Retinal pigment epithelial cell (primary cell): ENCODE data around the gene BIRC7.

Source experiments
- DNase-seq: peaks from one replicate; pipeline ENCODE4 v3.0.0-alpha.2; 2010; ENCODE audit warnings: low read depth
- H3K4me3 ChIP-seq: 2 replicates; pipeline ENCODE4 v1.5.1; 2011; ENCODE audit warnings: mild to moderate bottlenecking, low read length, control low read depth, moderate library complexity
- CTCF ChIP-seq: conservative IDR thresholded peaks from 2 replicates; pipeline ENCODE4 v1.5.1; 2011; ENCODE audit warnings: low read depth, low read length, control low read depth, inconsistent platforms

The BIRC7 gene

GRCh38 chr20:63283397-63284082, 47.8 kb downstream of the BIRC7 start:
- no peak for TF ChIP-seq CTCF
- no peak overlapping the region for H3K4me3 ChIP-seq
- no peak for DNase-seq

GRCh38 chr20:63284083-63284440, 48.4 kb downstream of the BIRC7 start:
- H3K4me3 ChIP-seq: no peak overlapping the region
- no peak for DNase-seq
- TF ChIP-seq CTCF: no peak

GRCh38 chr20:63284544-63284949, 48.8 kb downstream of the BIRC7 start:
- no peak overlapping the region for H3K4me3 ChIP-seq
- TF ChIP-seq CTCF: no peak
- DNase-seq: no peak

GRCh38 chr20:63284981-63285524, 49.3 kb downstream of the BIRC7 start:
- TF ChIP-seq CTCF: no peak
- H3K4me3 ChIP-seq: no peak overlapping the region
- DNase-seq: no peak

- no peak for DNase-seq
- H3K4me3 ChIP-seq: no peak overlapping the region
- TF ChIP-seq CTCF: no peak
These were observed 50.2 kb downstream of the BIRC7 start for GRCh38 chr20:63285636-63286615.

GRCh38 chr20:63286781-63287696, 51.3 kb downstream of the BIRC7 start:
- no peak overlapping the region for H3K4me3 ChIP-seq
- no peak for DNase-seq
- no peak for TF ChIP-seq CTCF
